ENCODE data around the gene PHKA1. TPM values are rescaled to one million over a fixed set of nuclear protein-coding genes. Genes with fewer than 3 reads are reported as not detected.
A peak's percentile ranks its signal among the peaks of the same experiment; 100 is the strongest.

PHKA1 gene
- total and polyA plus RNA-seq, 2 donors (not counting 3 experiments of a cell fraction or from before 2014, with no cell fraction given): 3.3 to 5.5 TPM

GRCh38 chrX:72620550-72621145 is 93.5 kb downstream of the PHKA1 start:
- Histone ChIP-seq H3K27ac (ENCODE audit: insufficient read depth, low read depth, low read length) (peak overlapping the region; percentile 88), H3K4me2 (ENCODE audit: insufficient read depth, low read length) (peak overlapping the region; percentile 74), H2AFZ (ENCODE audit: low read depth, low read length) (no peak overlapping the region), H3K27me3 (ENCODE audit: control insufficient read depth in 2 of 2, insufficient read depth in 2 of 2, low read length in 2 of 2) (no peaks in the 10 kb centered on the region), H3K36me3 (ENCODE audit: control insufficient read depth in 2 of 2, extremely low read depth in 1 of 2, insufficient read depth in 2 of 2, low read length in 2 of 2) (no peaks in the 10 kb centered on the region), H3K9me1 (replicated peaks; ENCODE audit: control insufficient read depth, extremely low read depth, insufficient read depth, low read length) (no peaks in the 10 kb centered on the region), H3K9me3 (replicated peaks; ENCODE audit: control insufficient read depth, insufficient read depth, low read length) (no peaks in the 10 kb centered on the region), H4K20me1 (replicated peaks; ENCODE audit: control insufficient read depth, extremely low read depth, insufficient read depth, low read length) (no peaks in the 10 kb centered on the region), H3K4me1 (ENCODE audit: control insufficient read depth, extremely low read depth, insufficient read depth, low read length) (peaks cover 31% of the 10 kb centered on the region), H3K9ac (replicated peaks; ENCODE audit: extremely low read depth, insufficient read depth, low read length) (peak overlapping the region; percentile 56), H3K79me2 (ENCODE audit: control insufficient read depth, insufficient read depth, low read length) (no peaks in the 10 kb centered on the region), H3K4me3 (replicated peaks in 1 of 3; ENCODE audit: insufficient read depth in 1 of 3, low read depth in 1 of 3, low read length in 3 of 3) (peak overlapping the region in 1 of 3 experiments; percentile 33)
- TF ChIP-seq FOS (IDR thresholded peaks at IDR 0.05; ENCODE audit: borderline replicate concordance, insufficient read depth, low read length) (peak; percentile 92), POLR2A (IDR thresholded peaks at IDR 0.05; ENCODE audit: low read depth, low read length) (peak; percentile 39), POLR2AphosphoS5 (IDR thresholded peaks at IDR 0.05; ENCODE audit: insufficient read depth, low read depth, low read length) (peak; percentile 52), CTCF (IDR thresholded peaks at IDR 0.05; ENCODE audit: extremely low read depth in 1 of 2, insufficient read depth in 1 of 2, low read depth in 1 of 2, low read length in 2 of 2) (no peak), JUN (IDR thresholded peaks at IDR 0.05; ENCODE audit: borderline replicate concordance, insufficient read depth, insufficient read length, low read depth) (peak; percentile 90), EZH2 (IDR thresholded peaks at IDR 0.05; ENCODE audit: borderline replicate concordance, low read depth, low read length, severe bottlenecking) (no peak), MAX (IDR thresholded peaks at IDR 0.05; ENCODE audit: insufficient read depth, insufficient read length) (no peak), GATA2 (IDR thresholded peaks at IDR 0.05; ENCODE audit: insufficient read depth, insufficient read length, low read depth, low read length) (peak; percentile 46)
- ChIA-PET POLR2A (no interaction called here), CTCF (no interaction called here)
- intact Hi-C loops (cut with micrococcal nuclease): loop anchor here (5.0 kb wide), 2 partner anchors 48 to 92 kb away; partner anchors contain the start of genes HDAC8 and PHKA1
- BruUV-seq (replicated peaks): TSS peak; percentile 81
- FAIRE-seq (peak; percentile 99), DNase-seq (ENCODE audit: low read depth, low spot score) (peak; percentile 90)
- dilution Hi-C loops (cut with MboI; ENCODE audit: extremely low pct_ligation_motif_present, low sequenced_read_pairs): no loop called here

Data from endothelial cell of umbilical vein (primary cell).